Spleen (tissue), 11 donors: ENCODE measurements around the gene CRTC2. TPM values are rescaled to one million over a fixed set of nuclear protein-coding genes. Genes with fewer than 3 reads are reported as not detected.
A peak's percentile ranks its signal among the peaks of the same experiment; 100 is the strongest.

Experiments used
- DNase-seq: peaks from one replicate; pipeline ENCODE4 v3.0.0-alpha.2; 2020
- H3K27ac ChIP-seq, 8 donors: fragments of 200-600 bp; sonication (generic) in 7 of 8; 1 replicate in 4 of 8; 2 replicates in 4 of 8; pipeline versions ENCODE4 v1.5.0 to v1.8.0; 2016 to 2021; ENCODE audit warnings: inconsistent platforms in 4 of 8, mild to moderate bottlenecking in 4 of 8, moderate library complexity in 1 of 8
- H3K27me3 ChIP-seq, 7 donors: fragments of 200-600 bp; sonication (generic) in 6 of 7; replicated peaks in 1 of 7; 1 replicate in 4 of 7; 2 replicates in 3 of 7; pipeline versions ENCODE4 v1.5.0 to v1.8.0; 2016 to 2021; ENCODE audit warnings: inconsistent platforms in 3 of 7, mild to moderate bottlenecking in 1 of 7
- H3K36me3 ChIP-seq, 6 donors: fragments of 200-600 bp; sonication (generic) in 5 of 6; 1 replicate in 4 of 6; 2 replicates in 2 of 6; pipeline versions ENCODE4 v1.5.0 to v1.8.0; 2016 to 2021; ENCODE audit warnings: inconsistent platforms in 2 of 6
- H3K4me1 ChIP-seq, 6 donors: fragments of 200-600 bp; sonication (generic) in 5 of 6; 1 replicate in 3 of 6; 2 replicates in 3 of 6; pipeline versions ENCODE4 v1.5.0 to v1.8.0; 2016 to 2021; ENCODE audit warnings: inconsistent platforms in 3 of 6
- H3K4me3 ChIP-seq, 8 donors: fragments of 200-600 bp; sonication (generic) in 7 of 8; 1 replicate in 4 of 8; 2 replicates in 4 of 8; pipeline versions ENCODE4 v1.5.0 to v1.8.0; 2016 to 2021; ENCODE audit warnings: inconsistent platforms in 4 of 8, mild to moderate bottlenecking in 4 of 8, moderate library complexity in 2 of 8
- H3K9me3 ChIP-seq, 8 donors: fragments of 200-600 bp; sonication (generic) in 7 of 8; 1 replicate in 4 of 8; 2 replicates in 4 of 8; pipeline versions ENCODE4 v1.5.0 to v1.8.0; 2016 to 2021; ENCODE audit warnings: inconsistent platforms in 4 of 8
- CTCF ChIP-seq, 11 experiments: fragments of 200-600 bp in 7 of 11; fragments of 450-650 bp in 4 of 11; sonication (generic) in 4 of 11; IDR thresholded peaks in 8 of 11; conservative IDR thresholded peaks in 3 of 11; 1 replicate in 7 of 11; 2 replicates in 4 of 11; pipeline versions ENCODE4 v1.4.0 to v1.8.0; 2016 to 2021; ENCODE audit warnings: antibody characterized with exemption in 11 of 11, inconsistent platforms in 4 of 11, mild to moderate bottlenecking in 1 of 11
- POLR2A ChIP-seq, 3 donors: fragments of 450-650 bp; IDR thresholded peaks; one replicate each; pipeline ENCODE4 v1.5.1; 2017; ENCODE audit warnings: antibody characterized with exemption in 3 of 3, mild to moderate bottlenecking in 1 of 3
- POLR2AphosphoS5 ChIP-seq, 3 donors: sonication (generic); formaldehyde crosslinking; IDR thresholded peaks; one replicate each; pipeline ENCODE4 v1.5.1; 2017; ENCODE audit warnings: antibody characterized with exemption in 3 of 3
- WGBS, 5 donors: extraction: QIAGEN DNeasy Blood & Tissue Kit in 3 of 5; methylation state at CpG; one replicate each; pipeline versions ENCODE4 v1.1.5 to v1.1.7; 2013 to 2018; 5-methylcytosine and 5-hydroxymethylcytosine counted together
- intact Hi-C: fragments of 100-400 bp; cut with DNase I; formaldehyde crosslinking; loops from one replicate; pipeline ENCODE4 v1.15.0; 2023; ENCODE audit warnings: low total_unique reads
- polyA plus RNA-seq, 3 donors: library from polyadenylated mRNA; stranded (reverse); fragments of 200-250 nt; gene quantifications; one replicate each; pipeline ENCODE4 v1.2.1, GENCODE V29; 2013
- total RNA-seq, 7 donors: library from RNA; depleted of rRNA in 3 of 7; stranded (reverse); fragments of >200 nt in 3 of 7; fragmentation: NEBNext Ultra II Directional in 4 of 7; extraction: Animal tissue kit (Norgen Biotek cat#: 25700) in 4 of 7; gene quantifications; one replicate each; pipeline versions ENCODE4 v1.1.0 to v1.2.1, GENCODE V29; 2016 to 2021
- donor health status: healthy with polysubstance abuse.
- donor health status: DM: no; HTN: no; CAD: no; lungs with moderate emphysema.
- donor health status: DM: no; HTN: no; CAD: no.
- donor health status: Bipolar disorder and iron deficiency.
- donor health status: healthy.
- donor health status: DM: no; HTN: no; CAD: no.
- donor health status: DM: yes; HTN: yes; CAD: no.

Gene CRTC2
- total and polyA plus RNA-seq, 10 donors = 34.8 to 80.1 (median 69.5) TPM

GRCh38 chr1:153929426-153929825 lies 29.0 kb downstream of the CRTC2 start:
- Histone ChIP-seq H3K9me3 (no peaks in the 10 kb centered on the region), H3K27me3 (no peaks in the 10 kb centered on the region), H3K4me3 (no peak overlapping the region), H3K4me1 (peaks cover 0 to 25% (median 12%) of the 10 kb centered on the region in 6 donors), H3K27ac (peak overlapping the region in 4 of 8 donors; percentile 20 to 72 (median 44)), H3K36me3 (peaks cover 0 to 57% (median 51%) of the 10 kb centered on the region in 6 donors)
- TF ChIP-seq POLR2A (IDR thresholded peaks at IDR 0.05) (no peak), CTCF (IDR thresholded peaks at IDR 0.05 in 8 of 11, conservative IDR thresholded peaks at IDR 0.05 in 3 of 11) (no peak), POLR2AphosphoS5 (IDR thresholded peaks at IDR 0.05) (no peak)
- intact Hi-C loops = no loop called here
- peak; percentile 25 for DNase-seq
- WGBS, 5 donors = 84 to 93% (median 91%) methylated on average over 5 of the region's 5 CpGs

GRCh38 chr1:153928791-153929341 lies 29.5 kb downstream of the CRTC2 start:
- intact Hi-C loops = no loop called here
- H3K36me3 ChIP-seq = peaks cover 0 to 52% (median 45%) of the 10 kb centered on the region in 6 donors
- no peak overlapping the region for H3K4me3 ChIP-seq
- H3K27ac ChIP-seq = peak overlapping the region in 6 of 8 donors; percentile 29 to 72 (median 48)
- H3K27me3 ChIP-seq = no peaks in the 10 kb centered on the region
- no peaks in the 10 kb centered on the region for H3K9me3 ChIP-seq
- DNase-seq = peak; percentile 16
- TF ChIP-seq POLR2A (IDR thresholded peaks at IDR 0.05) (no peak), POLR2AphosphoS5 (IDR thresholded peaks at IDR 0.05) (peak in 2 of 3 donors; percentile 39 to 50)
- WGBS, 5 donors = 56 to 70% (median 64%) methylated on average over 4 of the region's 4 CpGs
- H3K4me1 ChIP-seq = peaks cover 5 to 30% (median 17%) of the 10 kb centered on the region in 6 donors

GRCh38 chr1:153928245-153928644 lies 30.2 kb downstream of the CRTC2 start:
- intact Hi-C loops = no loop called here

GRCh38 chr1:153926405-153926804 lies 32.0 kb downstream of the CRTC2 start:
- Histone ChIP-seq H3K27me3 (no peaks in the 10 kb centered on the region), H3K4me3 (no peak overlapping the region), H3K9me3 (no peaks in the 10 kb centered on the region), H3K4me1 (peaks cover 12 to 42% (median 27%) of the 10 kb centered on the region in 6 donors), H3K36me3 (peaks cover 0 to 27% (median 21%) of the 10 kb centered on the region in 6 donors), H3K27ac (no peak overlapping the region)
- intact Hi-C loops = no loop called here
- DNase-seq = no peak
- no peak for TF ChIP-seq POLR2AphosphoS5 (IDR thresholded peaks at IDR 0.05)
- no peak for TF ChIP-seq CTCF (IDR thresholded peaks at IDR 0.05 in 8 of 11, conservative IDR thresholded peaks at IDR 0.05 in 3 of 11)
- no peak for TF ChIP-seq POLR2A (IDR thresholded peaks at IDR 0.05)
- WGBS, 5 donors = 87 to 92% (median 89%) methylated on average over 4 of the region's 4 CpGs

More at GRCh38 chr1:153928245-153928644, 30.2 kb downstream of the CRTC2 start:
- no peaks in the 10 kb centered on the region for H3K27me3 ChIP-seq
- no peak overlapping the region for H3K4me3 ChIP-seq
- no peaks in the 10 kb centered on the region for H3K9me3 ChIP-seq
- WGBS, 5 donors = 45 to 92% (median 84%) methylated on average over 1 of the region's 1 CpG
- peak overlapping the region in 6 of 8 donors; percentile 29 to 72 (median 48) for H3K27ac ChIP-seq
- peaks cover 8 to 35% (median 21%) of the 10 kb centered on the region in 6 donors for H3K4me1 ChIP-seq
- no peak for DNase-seq
- TF ChIP-seq POLR2AphosphoS5 (IDR thresholded peaks at IDR 0.05) (no peak), CTCF (IDR thresholded peaks at IDR 0.05 in 8 of 11, conservative IDR thresholded peaks at IDR 0.05 in 3 of 11) (no peak), POLR2A (IDR thresholded peaks at IDR 0.05) (no peak)
- H3K36me3 ChIP-seq = peaks cover 0 to 45% (median 39%) of the 10 kb centered on the region in 6 donors
